HL-60 (cell line): ENCODE results near the gene KIR3DL3.

ENCODE experiments used
- GABPA ChIP-seq: IDR thresholded peaks from 2 replicates; pipeline ENCODE4 v1.6.1; 2012; ENCODE audit warnings: low read depth
- POLR2AphosphoS5 ChIP-seq: IDR thresholded peaks from 2 replicates; pipeline ENCODE4 v1.6.1; 2012; ENCODE audit warnings: low read depth
- TF ChIP-seq, protein P1 (sequence below): IDR thresholded peaks from one replicate; pipeline ENCODE4 v1.5.1; 2011; ENCODE audit warnings: low read length, control low read depth, inconsistent platforms; ENCODE audit not compliant: insufficient read depth
- TF ChIP-seq, protein P2 (sequence below): IDR thresholded peaks from 2 replicates; pipeline ENCODE4 v1.6.1; 2012; ENCODE audit warnings: low read depth; ENCODE audit not compliant: insufficient replicate concordance

DNA sequence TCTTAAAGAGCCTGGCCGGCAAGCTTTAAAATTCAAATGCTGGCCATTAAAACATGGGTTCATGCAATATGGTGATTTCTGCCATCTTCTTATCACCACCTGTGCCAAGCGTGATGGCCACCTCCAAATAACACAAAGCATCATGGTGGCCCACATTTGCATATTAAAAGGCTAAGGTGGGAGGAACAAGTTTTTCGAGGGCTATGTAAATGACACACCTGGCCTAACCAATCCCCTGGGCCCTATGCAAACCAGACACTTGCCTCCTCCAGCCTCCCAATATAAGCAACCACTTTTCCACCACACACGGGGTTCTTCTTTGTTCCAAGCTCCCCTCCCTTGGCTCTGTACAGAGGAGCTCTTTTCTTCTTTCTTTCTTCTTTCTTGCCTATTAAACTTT lies 47.0 kb upstream of the KIR3DL3 start:
- TF ChIP-seq, protein P1, sequence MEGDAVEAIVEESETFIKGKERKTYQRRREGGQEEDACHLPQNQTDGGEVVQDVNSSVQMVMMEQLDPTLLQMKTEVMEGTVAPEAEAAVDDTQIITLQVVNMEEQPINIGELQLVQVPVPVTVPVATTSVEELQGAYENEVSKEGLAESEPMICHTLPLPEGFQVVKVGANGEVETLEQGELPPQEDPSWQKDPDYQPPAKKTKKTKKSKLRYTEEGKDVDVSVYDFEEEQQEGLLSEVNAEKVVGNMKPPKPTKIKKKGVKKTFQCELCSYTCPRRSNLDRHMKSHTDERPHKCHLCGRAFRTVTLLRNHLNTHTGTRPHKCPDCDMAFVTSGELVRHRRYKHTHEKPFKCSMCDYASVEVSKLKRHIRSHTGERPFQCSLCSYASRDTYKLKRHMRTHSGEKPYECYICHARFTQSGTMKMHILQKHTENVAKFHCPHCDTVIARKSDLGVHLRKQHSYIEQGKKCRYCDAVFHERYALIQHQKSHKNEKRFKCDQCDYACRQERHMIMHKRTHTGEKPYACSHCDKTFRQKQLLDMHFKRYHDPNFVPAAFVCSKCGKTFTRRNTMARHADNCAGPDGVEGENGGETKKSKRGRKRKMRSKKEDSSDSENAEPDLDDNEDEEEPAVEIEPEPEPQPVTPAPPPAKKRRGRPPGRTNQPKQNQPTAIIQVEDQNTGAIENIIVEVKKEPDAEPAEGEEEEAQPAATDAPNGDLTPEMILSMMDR = no peak
- TF ChIP-seq GABPA = no peak
- TF ChIP-seq, protein P2, sequence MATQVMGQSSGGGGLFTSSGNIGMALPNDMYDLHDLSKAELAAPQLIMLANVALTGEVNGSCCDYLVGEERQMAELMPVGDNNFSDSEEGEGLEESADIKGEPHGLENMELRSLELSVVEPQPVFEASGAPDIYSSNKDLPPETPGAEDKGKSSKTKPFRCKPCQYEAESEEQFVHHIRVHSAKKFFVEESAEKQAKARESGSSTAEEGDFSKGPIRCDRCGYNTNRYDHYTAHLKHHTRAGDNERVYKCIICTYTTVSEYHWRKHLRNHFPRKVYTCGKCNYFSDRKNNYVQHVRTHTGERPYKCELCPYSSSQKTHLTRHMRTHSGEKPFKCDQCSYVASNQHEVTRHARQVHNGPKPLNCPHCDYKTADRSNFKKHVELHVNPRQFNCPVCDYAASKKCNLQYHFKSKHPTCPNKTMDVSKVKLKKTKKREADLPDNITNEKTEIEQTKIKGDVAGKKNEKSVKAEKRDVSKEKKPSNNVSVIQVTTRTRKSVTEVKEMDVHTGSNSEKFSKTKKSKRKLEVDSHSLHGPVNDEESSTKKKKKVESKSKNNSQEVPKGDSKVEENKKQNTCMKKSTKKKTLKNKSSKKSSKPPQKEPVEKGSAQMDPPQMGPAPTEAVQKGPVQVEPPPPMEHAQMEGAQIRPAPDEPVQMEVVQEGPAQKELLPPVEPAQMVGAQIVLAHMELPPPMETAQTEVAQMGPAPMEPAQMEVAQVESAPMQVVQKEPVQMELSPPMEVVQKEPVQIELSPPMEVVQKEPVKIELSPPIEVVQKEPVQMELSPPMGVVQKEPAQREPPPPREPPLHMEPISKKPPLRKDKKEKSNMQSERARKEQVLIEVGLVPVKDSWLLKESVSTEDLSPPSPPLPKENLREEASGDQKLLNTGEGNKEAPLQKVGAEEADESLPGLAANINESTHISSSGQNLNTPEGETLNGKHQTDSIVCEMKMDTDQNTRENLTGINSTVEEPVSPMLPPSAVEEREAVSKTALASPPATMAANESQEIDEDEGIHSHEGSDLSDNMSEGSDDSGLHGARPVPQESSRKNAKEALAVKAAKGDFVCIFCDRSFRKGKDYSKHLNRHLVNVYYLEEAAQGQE = no peak
- no peak for TF ChIP-seq POLR2AphosphoS5
